HepG2 (cell line): ENCODE data around the gene PTCD3. TPM values are rescaled to one million over a fixed set of nuclear protein-coding genes. Genes with fewer than 3 reads are reported as not detected.
A peak's percentile ranks its signal among the peaks of the same experiment; 100 is the strongest.

Source experiments
- ATF7-NPFF ChIP-seq: sonication (generic); formaldehyde crosslinking; IDR thresholded peaks from 2 replicates; pipeline ENCODE4 v1.8.1; 2023; ENCODE audit warnings: mild to moderate bottlenecking, low read depth, missing genetic modification reagents, moderate library complexity
- CBFB ChIP-seq: sonication (generic); formaldehyde crosslinking; IDR thresholded peaks from 2 replicates; pipeline ENCODE4 v1.4.0; 2020; ENCODE audit warnings: missing genetic modification reagents
- DPF2 ChIP-seq: sonication (generic); formaldehyde crosslinking; IDR thresholded peaks from 2 replicates; pipeline ENCODE4 v1.4.0; 2020; ENCODE audit warnings: mild to moderate bottlenecking, low read depth, missing genetic modification reagents, borderline replicate concordance
- E2F2 ChIP-seq: sonication (generic); formaldehyde crosslinking; IDR thresholded peaks from 2 replicates; pipeline ENCODE4 v1.4.0; 2020; ENCODE audit warnings: missing genetic modification reagents, borderline replicate concordance
- ETV6 ChIP-seq: sonication (generic); formaldehyde crosslinking; conservative IDR thresholded peaks from 2 replicates; pipeline ENCODE4 v1.4.0; 2020; ENCODE audit warnings: missing genetic modification reagents
- FOSL2 ChIP-seq: sonication (generic); formaldehyde crosslinking; IDR thresholded peaks from 2 replicates; pipeline ENCODE4 v1.4.0; 2020; ENCODE audit warnings: missing genetic modification reagents
- HNRNPK ChIP-seq: fragments of 200-400 bp; formaldehyde crosslinking; IDR thresholded peaks from 2 replicates; pipeline ENCODE4 v1.6.1; 2018; ENCODE audit warnings: low read length, low read depth, moderate library complexity, mild to moderate bottlenecking; ENCODE audit not compliant: poor library complexity, severe bottlenecking
- KDM5B ChIP-seq: sonication (generic); formaldehyde crosslinking; IDR thresholded peaks from 2 replicates; pipeline ENCODE4 v1.4.0; 2020; ENCODE audit warnings: missing genetic modification reagents, mild to moderate bottlenecking, borderline replicate concordance
- MAFG ChIP-seq: sonication (generic); formaldehyde crosslinking; IDR thresholded peaks from 2 replicates; pipeline ENCODE4 v1.5.1; 2020; ENCODE audit warnings: mild to moderate bottlenecking, missing genetic modification reagents
- PAXIP1 ChIP-seq: sonication (generic); formaldehyde crosslinking; conservative IDR thresholded peaks from 2 replicates; pipeline ENCODE4 v1.4.0; 2020; ENCODE audit warnings: mild to moderate bottlenecking, missing genetic modification reagents, moderate library complexity
- RBM39 ChIP-seq: fragments of 200-400 bp; formaldehyde crosslinking; IDR thresholded peaks from one replicate; pipeline ENCODE4 v1.6.1; 2018; ENCODE audit warnings: antibody characterized with exemption, mild to moderate bottlenecking, low read depth, low read length; ENCODE audit not compliant: poor library complexity, severe bottlenecking
- SATB2 ChIP-seq: sonication (generic); formaldehyde crosslinking; IDR thresholded peaks from 2 replicates; pipeline ENCODE4 v1.5.0; 2020; ENCODE audit warnings: missing genetic modification reagents
- SP5 ChIP-seq: IDR thresholded peaks from 2 replicates; pipeline ENCODE4 v1.6.1; 2016; ENCODE audit warnings: low read depth, borderline replicate concordance
- ZFYVE20 ChIP-seq: sonication (generic); formaldehyde crosslinking; IDR thresholded peaks from 2 replicates; pipeline ENCODE4 v1.8.0; 2023; ENCODE audit warnings: low read depth, mild to moderate bottlenecking, moderate library complexity, missing genetic modification reagents, borderline replicate concordance
- ZNF329 ChIP-seq: sonication (generic); formaldehyde crosslinking; IDR thresholded peaks from 2 replicates; pipeline ENCODE4 v1.9.0; 2021; ENCODE audit warnings: low read depth, mild to moderate bottlenecking, missing genetic modification reagents
- ZNF343 ChIP-seq: sonication (generic); formaldehyde crosslinking; IDR thresholded peaks from 2 replicates; pipeline ENCODE4 v1.4.0; 2020; ENCODE audit warnings: mild to moderate bottlenecking, missing genetic modification reagents
- ZNF570 ChIP-seq: sonication (generic); formaldehyde crosslinking; IDR thresholded peaks from 2 replicates; pipeline ENCODE4 v1.4.0; 2020; ENCODE audit warnings: mild to moderate bottlenecking, missing genetic modification reagents, borderline replicate concordance
- ZNF614 ChIP-seq: IDR thresholded peaks from 2 replicates; pipeline ENCODE4 v1.6.1; 2018; ENCODE audit warnings: missing biosample characterization, missing genetic modification reagents, inconsistent platforms, borderline replicate concordance
- ZNF747 ChIP-seq: sonication (generic); formaldehyde crosslinking; IDR thresholded peaks from 2 replicates; pipeline ENCODE4 v1.8.1; 2023; ENCODE audit warnings: missing genetic modification reagents, mild to moderate bottlenecking, borderline replicate concordance
- ZSCAN30 ChIP-seq: sonication (generic); formaldehyde crosslinking; IDR thresholded peaks from 2 replicates; pipeline ENCODE4 v1.5.0; 2020; ENCODE audit warnings: mild to moderate bottlenecking, missing genetic modification reagents
- polyA plus RNA-seq, 8 experiments: library from polyadenylated mRNA; depleted of rRNA in 3 of 8; stranded (reverse) in 7 of 8; unstranded in 1 of 8; fragments of >200 nt; fragmentation: Illumina TruSeq in 4 of 8; extraction: Trizol in 4 of 8; gene quantifications; 2 replicates each; pipeline versions ENCODE4 v1.2.1 to v1.2.3, GENCODE V29; 2011 to 2016; ENCODE audit warnings: low read depth in 4 of 8, missing spikeins in 1 of 8, mixed read lengths in 1 of 8; ENCODE audit not compliant: insufficient read depth in 1 of 8
- total RNA-seq, 5 experiments: library from RNA; depleted of rRNA; stranded (reverse); fragments of >200 nt; fragmentation: Illumina TruSeq; extraction: Trizol; gene quantifications; 2 replicates each; pipeline ENCODE4 v1.2.3, GENCODE V29; 2016; ENCODE audit warnings: low read depth in 1 of 5
- TF ChIP-seq, protein P1 (sequence below): sonication (generic); formaldehyde crosslinking; IDR thresholded peaks from 2 replicates; pipeline ENCODE4 v1.9.0; 2022; ENCODE audit warnings: low read depth, missing genetic modification reagents

PTCD3 gene
- total and polyA plus RNA-seq, 2 of the 13 experiments (the other 11 are each of a cell fraction or from before 2014, with no cell fraction given) = 124 to 309 TPM

DNA sequence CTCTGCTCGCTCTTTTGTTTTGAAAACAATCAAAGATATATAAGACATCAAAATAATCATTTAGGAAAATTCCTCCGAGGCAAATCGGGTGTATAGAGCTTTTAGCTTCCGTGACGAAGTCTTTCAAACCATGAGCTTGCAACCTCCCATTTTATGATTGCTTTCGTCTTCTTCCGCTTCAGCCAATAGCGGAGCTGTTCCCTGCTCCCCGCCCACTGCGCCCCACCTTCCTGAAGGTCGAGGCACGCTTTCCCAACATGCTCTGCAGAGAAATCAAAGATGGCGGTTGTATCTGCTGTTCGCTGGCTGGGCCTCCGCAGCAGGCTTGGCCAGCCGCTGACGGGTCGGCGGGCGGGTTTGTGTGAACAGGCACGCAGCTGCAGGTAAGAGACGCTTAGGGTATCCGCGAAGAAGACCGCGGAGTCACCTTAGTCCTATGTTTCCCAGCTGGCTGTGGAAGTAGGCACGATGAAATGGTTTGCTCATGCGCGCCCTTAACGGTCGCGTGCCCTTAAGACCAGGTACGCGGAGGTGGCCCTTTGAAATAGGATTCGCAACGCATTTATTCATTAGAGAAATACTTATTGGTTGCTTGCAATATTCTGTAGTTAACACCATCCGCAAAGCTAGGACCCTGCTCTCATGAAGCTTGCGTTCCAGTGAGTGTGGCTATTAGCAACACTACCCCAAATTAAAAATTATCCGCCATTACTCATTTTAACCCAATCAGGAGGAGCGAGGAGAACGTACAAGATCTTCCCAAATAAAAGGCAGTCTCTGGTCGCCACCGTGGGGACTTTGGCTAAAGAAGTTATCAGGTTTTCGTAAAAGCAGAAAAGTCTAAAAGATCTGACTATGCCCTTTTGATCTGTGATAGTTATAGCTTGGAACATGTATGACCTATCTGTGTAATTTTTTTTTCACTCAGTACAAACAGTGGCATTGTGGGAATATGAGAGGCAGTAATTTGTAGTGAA is at the start of gene PTCD3 (continued):
- no peak; the same call in 1 of the 2 replicates for TF ChIP-seq PAXIP1
- TF ChIP-seq CBFB (CRISPR knock-in tag) = peak; percentile 41; the same call in 1 of the 2 replicates
- TF ChIP-seq ZNF747 = peak; percentile 83; the same call in 1 of the 2 replicates
- TF ChIP-seq ZSCAN30 (CRISPR knock-in tag) = peak; percentile 68; the same call in 1 of the 2 replicates
- TF ChIP-seq FOSL2 (CRISPR knock-in tag) = peak; percentile 55
- peak; percentile 60; the same call in 1 of the 2 replicates for TF ChIP-seq KDM5B (CRISPR knock-in tag)
- TF ChIP-seq ZNF570 (CRISPR knock-in tag) = peak; percentile 81; the same call in 1 of the 2 replicates
- peak; percentile 74; the same call in 1 of the 2 replicates for TF ChIP-seq ZNF329 (CRISPR knock-in tag)
- no peak for TF ChIP-seq ZFYVE20 (CRISPR knock-in tag)
- peak; percentile 61 for TF ChIP-seq ATF7-NPFF
- TF ChIP-seq ZNF614 = peak; percentile 66; the same call in 1 of the 2 replicates
- no peak for TF ChIP-seq HNRNPK
- no peak for TF ChIP-seq E2F2
- TF ChIP-seq, protein P1, sequence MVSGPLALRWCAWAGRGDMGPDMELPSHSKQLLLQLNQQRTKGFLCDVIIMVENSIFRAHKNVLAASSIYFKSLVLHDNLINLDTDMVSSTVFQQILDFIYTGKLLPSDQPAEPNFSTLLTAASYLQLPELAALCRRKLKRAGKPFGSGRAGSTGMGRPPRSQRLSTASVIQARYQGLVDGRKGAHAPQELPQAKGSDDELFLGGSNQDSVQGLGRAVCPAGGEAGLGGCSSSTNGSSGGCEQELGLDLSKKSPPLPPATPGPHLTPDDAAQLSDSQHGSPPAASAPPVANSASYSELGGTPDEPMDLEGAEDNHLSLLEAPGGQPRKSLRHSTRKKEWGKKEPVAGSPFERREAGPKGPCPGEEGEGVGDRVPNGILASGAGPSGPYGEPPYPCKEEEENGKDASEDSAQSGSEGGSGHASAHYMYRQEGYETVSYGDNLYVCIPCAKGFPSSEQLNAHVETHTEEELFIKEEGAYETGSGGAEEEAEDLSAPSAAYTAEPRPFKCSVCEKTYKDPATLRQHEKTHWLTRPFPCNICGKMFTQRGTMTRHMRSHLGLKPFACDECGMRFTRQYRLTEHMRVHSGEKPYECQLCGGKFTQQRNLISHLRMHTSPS (CRISPR knock-in tag) = peak; percentile 53; the same call in 1 of the 2 replicates
- peak; percentile 69 for TF ChIP-seq RBM39
- peak; percentile 85; the same call in 1 of the 2 replicates for TF ChIP-seq ZNF343 (CRISPR knock-in tag)
- TF ChIP-seq SP5 (CRISPR knock-in tag) = 0 out of 2 replicates have a peak, but pooled peaks have one; percentile 33
- TF ChIP-seq DPF2 = 0 out of 2 replicates have a peak, but pooled peaks have one; percentile 11
- TF ChIP-seq MAFG = no peak
- no peak for TF ChIP-seq SATB2 (CRISPR knock-in tag)
- TF ChIP-seq ETV6 (CRISPR knock-in tag) = no peak
